Measurements from ENCODE around the gene RGS3.

Gene RGS3

GRCh38 chr9:113481176-113481787, 17.8 kb downstream of the RGS3 start:
- H3K27ac ChIP-seq: peak overlapping the region; percentile 72
- no peak for TF ChIP-seq CTCF (conservative IDR thresholded peaks at IDR 0.05)
- TF ChIP-seq ZFX (IDR thresholded peaks at IDR 0.05): no peak

GRCh38 chr9:113482341-113482740, 18.8 kb downstream of the RGS3 start:
- H3K27ac ChIP-seq: peak overlapping the region; percentile 72

GRCh38 chr9:113482991-113483675, 19.6 kb downstream of the RGS3 start:
- H3K27ac ChIP-seq: peak overlapping the region; percentile 72
- TF ChIP-seq CTCF (conservative IDR thresholded peaks at IDR 0.05): no peak
- TF ChIP-seq ZFX (IDR thresholded peaks at IDR 0.05): no peak

More at GRCh38 chr9:113482341-113482740, 18.8 kb downstream of the RGS3 start:
- TF ChIP-seq ZFX (IDR thresholded peaks at IDR 0.05): no peak
- no peak for TF ChIP-seq CTCF (conservative IDR thresholded peaks at IDR 0.05)

GRCh38 chr9:113483676-113484257, 20.2 kb downstream of the RGS3 start:
- peak overlapping the region; percentile 72 for H3K27ac ChIP-seq
- TF ChIP-seq ZFX (IDR thresholded peaks at IDR 0.05) (no peak), CTCF (conservative IDR thresholded peaks at IDR 0.05) (no peak)

- no peak for TF ChIP-seq CTCF (conservative IDR thresholded peaks at IDR 0.05)
- TF ChIP-seq ZFX (IDR thresholded peaks at IDR 0.05): no peak
- H3K27ac ChIP-seq: peak overlapping the region; percentile 72; the same call in 1 of the 2 replicates
Observed at GRCh38 chr9:113484258-113484730, 20.8 kb downstream of the RGS3 start.

- TF ChIP-seq CTCF (conservative IDR thresholded peaks at IDR 0.05): no peak
- TF ChIP-seq ZFX (IDR thresholded peaks at IDR 0.05): no peak
- no peak overlapping the region for H3K27ac ChIP-seq
Observed at GRCh38 chr9:113485761-113486115, 22.2 kb downstream of the RGS3 start.

GRCh38 chr9:113486327-113486726, 22.8 kb downstream of the RGS3 start:
- TF ChIP-seq CTCF (conservative IDR thresholded peaks at IDR 0.05): no peak
- no peak overlapping the region for H3K27ac ChIP-seq
